Fibroblast of mammary gland (primary cell): Measurements from ENCODE around the gene IBA57.
"Not testable (repeated sequence)": the region's sequence is repeated elsewhere in the genome, so short reads cannot be mapped to it uniquely, and the experiment has no call there.

ENCODE experiments used
- DNase-seq: peaks from one replicate; pipeline ENCODE4 v3.0.0-alpha.2; 2010; ENCODE audit warnings: low read depth
- H3K4me3 ChIP-seq: 2 replicates; pipeline ENCODE4 v1.5.1; 2011; ENCODE audit warnings: low read depth, mild to moderate bottlenecking, low read length, moderate library complexity; ENCODE audit not compliant: control insufficient read depth
- TF ChIP-seq, protein P1 (sequence below): conservative IDR thresholded peaks from 2 replicates; pipeline ENCODE4 v1.5.1; 2011; ENCODE audit warnings: low read depth, low read length, inconsistent platforms; ENCODE audit not compliant: control insufficient read depth, insufficient read depth

The IBA57 gene

DNA sequence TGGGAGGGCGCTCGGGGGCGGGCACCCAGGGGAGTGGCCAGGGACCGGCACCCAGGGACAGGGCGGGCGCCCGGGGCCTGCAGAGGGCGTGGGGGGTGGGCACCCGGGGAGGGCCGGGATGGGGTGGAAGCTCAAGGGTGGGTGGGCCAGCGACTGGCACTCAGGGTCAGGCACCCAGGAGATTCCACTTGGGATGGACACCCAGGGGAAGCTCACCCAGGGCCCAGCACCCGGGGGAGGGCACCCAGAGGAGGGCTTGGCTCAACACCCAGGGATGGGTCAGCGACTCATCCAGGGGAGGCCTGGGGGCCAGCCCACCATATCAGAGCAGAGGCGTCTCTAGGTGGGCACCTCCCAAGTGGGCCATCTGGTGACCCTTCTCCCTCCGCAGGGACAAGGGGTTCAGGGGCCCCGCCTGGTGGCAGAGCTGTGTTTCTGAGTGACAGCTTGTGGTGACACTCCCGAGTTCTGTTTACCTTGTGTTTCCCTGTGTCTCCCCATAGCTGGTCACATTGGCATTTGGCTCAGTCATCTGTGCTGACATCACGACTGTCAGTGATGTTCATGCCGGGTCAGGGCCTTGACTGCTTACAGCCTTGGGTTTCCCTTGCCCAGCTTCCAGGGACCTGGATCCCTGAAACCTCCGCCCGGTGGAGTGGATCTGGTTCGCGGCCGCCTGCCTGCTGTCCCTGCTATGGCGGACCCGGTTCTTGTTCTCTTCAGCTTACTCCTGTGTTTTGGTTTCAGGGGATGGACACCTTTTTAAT lies 749 bp downstream of the IBA57 start:
- H3K4me3 ChIP-seq = peak overlapping the region; percentile 73
- TF ChIP-seq, protein P1, sequence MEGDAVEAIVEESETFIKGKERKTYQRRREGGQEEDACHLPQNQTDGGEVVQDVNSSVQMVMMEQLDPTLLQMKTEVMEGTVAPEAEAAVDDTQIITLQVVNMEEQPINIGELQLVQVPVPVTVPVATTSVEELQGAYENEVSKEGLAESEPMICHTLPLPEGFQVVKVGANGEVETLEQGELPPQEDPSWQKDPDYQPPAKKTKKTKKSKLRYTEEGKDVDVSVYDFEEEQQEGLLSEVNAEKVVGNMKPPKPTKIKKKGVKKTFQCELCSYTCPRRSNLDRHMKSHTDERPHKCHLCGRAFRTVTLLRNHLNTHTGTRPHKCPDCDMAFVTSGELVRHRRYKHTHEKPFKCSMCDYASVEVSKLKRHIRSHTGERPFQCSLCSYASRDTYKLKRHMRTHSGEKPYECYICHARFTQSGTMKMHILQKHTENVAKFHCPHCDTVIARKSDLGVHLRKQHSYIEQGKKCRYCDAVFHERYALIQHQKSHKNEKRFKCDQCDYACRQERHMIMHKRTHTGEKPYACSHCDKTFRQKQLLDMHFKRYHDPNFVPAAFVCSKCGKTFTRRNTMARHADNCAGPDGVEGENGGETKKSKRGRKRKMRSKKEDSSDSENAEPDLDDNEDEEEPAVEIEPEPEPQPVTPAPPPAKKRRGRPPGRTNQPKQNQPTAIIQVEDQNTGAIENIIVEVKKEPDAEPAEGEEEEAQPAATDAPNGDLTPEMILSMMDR = peak; percentile 14
- peak; percentile 78 for DNase-seq

DNA sequence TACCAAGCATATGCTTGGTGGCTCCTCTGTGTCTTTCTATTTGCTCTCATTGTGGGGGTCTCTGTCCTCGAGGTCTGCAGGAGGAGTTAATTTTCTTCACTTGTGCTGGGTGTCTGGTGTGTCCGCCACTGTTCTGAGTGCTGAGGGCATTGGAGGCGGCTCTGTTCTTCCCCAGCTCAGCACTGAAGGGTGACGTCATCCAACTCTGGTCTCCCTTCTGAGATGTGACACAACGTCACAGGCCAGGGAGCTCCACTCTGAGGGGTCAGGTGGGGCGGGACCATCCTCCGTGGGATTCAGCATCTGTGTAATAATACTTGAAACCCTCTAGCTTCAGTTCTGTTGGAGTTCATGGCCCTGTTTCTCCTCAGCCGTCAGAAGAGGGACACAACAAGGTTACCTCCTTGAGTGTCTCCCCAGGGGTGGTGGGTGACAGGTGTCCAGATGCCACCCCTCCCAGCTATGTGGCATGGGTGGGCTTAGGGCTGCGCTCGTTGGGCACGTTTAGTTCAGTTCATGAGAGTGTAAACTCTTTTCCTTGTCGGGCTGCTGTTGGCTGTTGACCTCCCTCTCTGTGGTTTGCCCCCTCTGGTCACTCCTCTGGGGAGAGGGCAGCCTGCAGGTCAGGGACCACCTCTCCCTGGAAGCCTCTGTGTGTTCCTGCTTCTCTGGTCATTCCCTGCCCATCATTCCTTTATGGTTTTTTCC lies 3.1 kb downstream of the IBA57 start:
- DNase-seq = no peak
- no peak overlapping the region for H3K4me3 ChIP-seq
- TF ChIP-seq, protein P1 = no peak

DNA sequence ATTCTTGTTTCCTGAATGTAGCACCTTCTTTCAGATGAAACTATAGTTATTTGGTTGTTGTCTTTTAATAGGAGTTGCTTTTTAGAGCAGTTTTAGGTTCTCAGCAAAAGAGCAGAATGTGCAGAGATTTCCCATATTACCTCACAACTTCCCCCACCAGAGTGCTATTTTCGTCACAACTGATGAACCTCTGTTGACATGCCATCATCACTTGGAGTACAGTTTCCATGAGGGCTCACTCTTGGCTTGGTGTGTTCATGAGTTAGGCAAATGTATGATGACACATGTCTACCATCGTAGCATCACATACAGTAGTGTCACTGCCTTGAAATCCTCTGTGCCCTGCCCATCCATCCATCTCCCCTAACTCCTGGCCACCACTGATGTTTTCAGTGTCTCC lies 3.7 kb downstream of the IBA57 start:
- no peak for DNase-seq
- TF ChIP-seq, protein P1 = no peak
- H3K4me3 ChIP-seq = no peak overlapping the region

DNA sequence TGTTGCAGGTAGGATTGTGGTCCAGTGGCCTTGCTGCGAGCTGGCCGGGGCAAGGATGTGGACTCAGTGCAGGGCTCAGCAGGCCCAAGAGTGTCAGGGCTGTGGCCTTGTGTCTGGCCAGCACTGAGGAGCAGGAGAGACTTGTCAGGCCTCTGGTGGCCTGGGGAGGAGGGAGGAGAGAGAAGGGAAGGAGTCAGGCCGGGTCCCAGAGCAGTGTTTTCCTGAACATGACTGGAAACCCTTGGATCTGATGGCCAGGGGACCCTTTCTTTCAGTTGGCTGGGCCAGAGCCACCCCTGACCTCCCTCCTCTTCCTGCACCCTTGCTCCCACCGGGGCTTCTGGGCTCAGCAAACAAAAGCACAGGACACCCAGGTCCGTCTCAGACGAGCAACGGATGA lies 5.1 kb downstream of the IBA57 start:
- no peak overlapping the region for H3K4me3 ChIP-seq
- no peak for DNase-seq
- TF ChIP-seq, protein P1 = no peak

DNA sequence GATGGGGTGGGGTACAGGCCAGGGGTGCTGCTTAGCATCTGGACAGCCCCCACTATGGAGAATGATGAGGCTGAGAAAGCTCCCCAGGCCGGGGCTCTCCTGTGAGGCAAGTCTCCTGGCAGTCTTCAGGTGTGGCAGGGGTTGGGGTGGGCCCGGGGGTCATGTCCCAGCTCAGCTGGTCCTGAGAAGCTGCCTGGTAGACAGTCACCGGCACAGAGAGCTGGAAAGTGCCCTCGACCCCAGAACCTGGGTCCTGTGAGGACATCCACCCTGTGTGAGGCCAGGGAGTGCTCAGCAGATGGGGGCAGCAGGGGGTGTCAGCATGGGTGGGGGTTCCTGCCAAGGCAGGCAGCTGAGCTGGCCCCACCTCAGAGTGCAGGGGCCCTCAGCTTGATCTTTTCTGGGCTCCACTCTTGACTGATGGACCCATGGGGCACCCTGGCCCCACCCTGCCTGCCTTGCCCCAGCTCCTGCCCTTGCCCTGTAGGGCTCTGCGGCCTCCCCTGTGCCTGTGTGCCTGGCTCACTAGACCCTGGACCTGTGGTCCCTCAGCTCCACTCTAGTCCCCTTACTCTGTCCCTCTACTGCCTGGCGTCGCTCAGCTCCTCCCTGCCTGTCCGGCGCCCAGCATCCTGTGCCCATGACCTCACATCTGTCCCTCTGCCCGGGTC lies 5.8 kb downstream of the IBA57 start:
- H3K4me3 ChIP-seq = no peak overlapping the region
- TF ChIP-seq, protein P1 = no peak
- no peak for DNase-seq

DNA sequence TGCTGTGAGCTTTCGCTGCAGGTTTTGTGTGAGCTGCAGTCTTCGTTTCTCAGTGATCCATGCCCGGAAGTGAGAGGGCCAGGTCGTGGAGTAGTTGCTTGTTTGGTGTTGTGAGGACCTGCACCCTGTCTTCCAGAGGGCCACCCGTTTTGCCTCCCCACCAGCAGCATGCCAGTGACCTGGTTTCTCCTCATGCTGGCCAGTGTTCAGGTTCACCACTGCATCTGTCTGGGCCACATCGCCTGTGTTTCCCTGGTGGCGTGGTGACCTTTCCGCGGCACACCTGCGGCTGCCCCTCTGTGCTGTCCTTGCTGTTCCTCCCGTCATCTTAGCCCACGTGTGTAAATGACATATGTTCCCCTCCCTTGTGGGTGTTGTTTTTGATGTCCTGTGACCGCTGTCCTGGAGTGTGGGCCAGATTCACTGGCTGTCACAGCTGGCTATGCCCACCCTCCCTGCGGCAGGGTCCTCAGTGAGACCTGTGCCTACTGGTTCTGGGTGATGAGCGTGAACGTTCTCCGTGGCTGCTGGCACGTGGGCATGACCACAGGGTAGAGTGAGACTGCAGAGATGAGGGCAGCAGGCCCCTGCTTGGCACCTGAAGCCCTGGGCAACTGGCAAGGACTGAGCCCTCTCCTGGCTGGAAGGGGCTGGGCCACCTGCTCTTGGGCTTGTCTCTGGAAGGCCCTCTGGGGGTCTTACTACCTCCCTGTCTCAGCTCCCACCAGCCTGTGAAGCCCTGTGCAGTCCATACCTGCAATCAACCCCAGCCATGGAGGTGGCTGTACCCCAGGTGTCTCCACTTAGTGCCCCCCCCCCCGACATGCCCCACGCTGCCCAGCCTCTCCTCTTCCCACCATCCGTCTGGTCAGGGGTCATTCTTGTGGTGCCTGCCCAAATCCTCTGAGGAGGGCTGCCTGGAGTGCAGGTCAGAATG lies 7.3 kb downstream of the IBA57 start:
- TF ChIP-seq, protein P1 = no peak
- DNase-seq = no peak
- no peak overlapping the region for H3K4me3 ChIP-seq

DNA sequence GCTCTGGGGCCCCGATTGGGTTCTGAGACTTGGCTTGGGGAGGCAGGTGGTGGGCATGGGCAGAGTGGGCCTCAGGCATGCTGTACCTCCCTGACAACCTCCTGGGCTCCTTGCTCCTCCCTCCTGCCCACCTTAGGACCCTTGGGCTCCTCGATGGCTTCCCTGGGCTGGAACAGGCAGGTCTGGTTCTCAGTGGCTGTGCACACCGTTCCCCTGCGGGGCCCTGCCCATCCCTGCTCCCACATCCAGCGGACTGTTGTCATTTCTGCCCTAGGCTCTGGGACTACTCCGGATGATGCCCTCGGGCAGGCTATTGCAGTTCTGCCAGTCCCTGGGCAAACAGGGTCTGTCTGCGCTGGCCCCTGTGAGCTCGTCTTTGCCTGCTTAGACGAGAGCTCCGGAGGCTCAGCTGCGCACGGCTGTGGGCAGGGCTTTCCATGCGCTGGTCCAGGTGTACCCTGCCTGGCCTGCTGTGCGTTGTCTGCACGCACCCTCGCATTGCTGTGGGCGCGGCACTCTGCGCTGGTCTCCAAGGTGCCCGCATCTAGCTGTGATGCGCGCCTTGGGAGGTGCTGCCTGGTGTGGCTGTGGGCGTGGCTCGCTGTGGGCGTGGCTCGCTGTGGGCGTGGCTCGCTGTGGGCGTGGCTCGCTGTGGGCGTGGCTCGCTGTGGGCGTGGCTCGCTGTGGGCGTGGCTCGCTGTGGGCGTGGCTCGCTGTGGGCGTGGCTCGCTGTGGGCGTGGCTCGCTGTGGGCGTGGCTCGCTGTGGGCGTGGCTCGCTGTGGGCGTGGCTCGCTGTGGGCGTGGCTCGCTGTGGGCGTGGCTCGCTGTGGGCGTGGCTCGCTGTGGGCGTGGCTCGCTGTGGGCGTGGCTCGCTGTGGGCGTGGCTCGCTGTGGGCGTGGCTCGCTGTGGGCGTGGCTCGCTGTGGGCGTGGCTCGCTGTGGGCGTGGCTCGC lies 8.2 kb downstream of the IBA57 start:
- not testable (repeated sequence) for DNase-seq, H3K4me3 ChIP-seq
